HG03139 (cell line): ENCODE data around the gene SPTB.

Experiments used
- ATAC-seq: cut with Tn5 transposase; IDR thresholded peaks from one replicate; pipeline ENCODE4 v1.9.1; 2021; ENCODE audit not compliant: unreplicated experiment

The SPTB gene

DNA sequence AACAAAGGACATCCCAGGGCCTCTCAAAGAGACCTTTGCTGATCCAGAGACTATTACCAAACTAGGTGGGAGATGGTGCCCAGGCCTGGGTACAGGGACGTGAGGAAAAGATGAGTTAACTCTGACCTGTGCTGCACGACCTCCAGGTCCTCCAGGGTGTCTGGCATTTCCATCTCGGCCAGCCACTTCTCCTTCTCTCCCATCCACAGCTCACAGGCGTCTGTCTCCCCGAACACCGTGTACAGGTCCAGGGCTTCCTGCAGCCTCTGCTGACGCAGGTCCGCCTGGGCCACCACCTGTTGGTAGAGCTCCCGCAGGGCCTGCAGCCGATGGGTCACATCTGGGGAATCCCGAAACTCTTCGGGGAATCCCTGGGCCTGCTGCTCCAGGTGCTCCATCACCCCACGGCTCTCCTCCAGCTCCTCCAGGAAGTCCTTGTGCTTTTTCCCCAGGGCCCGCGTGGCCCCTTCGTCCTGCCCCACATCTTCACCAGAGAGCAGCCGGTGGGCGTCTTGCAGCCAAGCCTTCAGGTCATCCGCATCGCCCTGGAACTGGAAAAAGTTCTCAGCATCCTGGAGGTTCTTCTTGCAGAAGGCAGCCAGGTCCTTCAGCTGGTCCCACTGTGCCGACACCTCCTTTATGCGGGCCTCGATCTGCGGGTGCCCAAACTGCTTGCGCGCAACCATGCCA, 86.7 kb downstream of the SPTB start:
- no peak for ATAC-seq

DNA sequence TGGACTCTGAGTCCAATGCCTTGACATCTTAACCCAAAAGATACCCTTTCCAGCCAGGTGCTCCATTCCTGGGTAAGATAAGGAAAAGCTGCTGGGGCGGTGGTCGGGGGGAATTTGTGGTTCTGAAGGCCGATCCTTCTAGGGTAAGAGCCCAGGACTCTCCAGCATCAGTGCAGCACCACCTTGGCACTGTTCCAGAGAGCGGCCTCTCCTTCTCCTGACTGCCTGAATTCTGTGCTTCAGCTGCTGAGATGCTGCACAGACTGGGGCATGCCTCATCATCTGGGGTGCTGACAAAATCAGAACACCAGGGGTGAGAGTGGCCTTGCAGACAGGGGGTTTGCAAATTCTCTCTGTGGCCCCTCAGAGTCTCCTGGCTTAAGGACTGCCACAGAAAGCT, 87.5 kb downstream of the SPTB start:
- no peak for ATAC-seq

DNA sequence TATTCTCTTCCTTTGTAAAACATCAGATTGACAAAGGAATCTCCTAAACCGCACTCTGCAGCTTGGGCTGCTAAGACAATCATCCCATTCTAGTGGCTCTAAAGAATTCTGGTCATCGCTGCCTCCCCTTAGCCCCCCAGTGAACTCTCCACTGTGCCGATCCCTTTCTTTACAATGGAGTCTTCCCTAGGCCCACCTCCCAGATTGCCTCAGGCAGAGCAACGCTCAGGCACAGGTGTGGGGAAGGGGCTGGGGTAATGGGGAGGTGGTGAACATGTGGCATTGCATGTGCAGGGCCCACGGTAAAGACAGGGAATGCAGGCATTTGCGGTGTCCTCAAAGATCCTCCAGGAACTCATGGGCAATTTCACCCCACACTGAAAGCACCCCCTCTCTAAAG, 89.2 kb downstream of the SPTB start:
- no peak for ATAC-seq

DNA sequence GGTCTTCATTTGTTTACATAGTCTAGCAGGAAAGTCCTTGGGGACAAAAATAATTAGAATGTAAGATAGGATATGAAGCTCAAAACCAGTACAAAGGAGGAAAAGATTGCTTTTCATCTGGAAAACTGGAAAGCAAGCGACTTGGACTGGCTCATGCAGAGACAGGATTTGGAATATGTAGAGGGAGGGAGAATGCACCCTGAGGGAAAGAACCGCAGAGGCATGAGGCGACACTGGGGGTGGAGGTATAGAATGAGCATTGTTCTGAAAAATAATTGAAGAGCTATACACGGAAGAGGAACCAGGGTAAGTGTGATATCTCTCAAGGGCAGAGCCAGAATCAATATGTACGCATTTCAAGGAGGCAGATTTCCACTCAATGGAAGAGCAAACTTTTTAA, 90.0 kb downstream of the SPTB start:
- no peak for ATAC-seq

DNA sequence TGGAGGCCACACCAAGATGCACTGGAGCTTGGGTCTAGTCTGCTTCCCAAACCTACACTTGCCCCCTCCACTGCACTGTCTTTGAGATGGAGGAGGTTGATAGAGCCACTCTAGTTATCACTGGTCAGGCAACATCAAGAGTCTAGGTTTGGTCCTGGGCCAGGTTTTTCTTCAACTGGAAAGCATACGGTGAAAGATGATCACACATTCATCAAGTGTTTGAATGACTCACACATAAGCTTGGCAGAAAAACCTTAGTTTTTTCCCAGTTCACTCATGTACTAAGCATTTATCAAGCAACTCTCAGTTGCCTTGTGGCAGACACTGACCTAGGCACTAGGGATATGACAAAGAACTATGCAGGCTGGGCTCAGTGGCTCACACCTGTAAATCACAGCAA, 91.0 kb downstream of the SPTB start:
- ATAC-seq: no peak

DNA sequence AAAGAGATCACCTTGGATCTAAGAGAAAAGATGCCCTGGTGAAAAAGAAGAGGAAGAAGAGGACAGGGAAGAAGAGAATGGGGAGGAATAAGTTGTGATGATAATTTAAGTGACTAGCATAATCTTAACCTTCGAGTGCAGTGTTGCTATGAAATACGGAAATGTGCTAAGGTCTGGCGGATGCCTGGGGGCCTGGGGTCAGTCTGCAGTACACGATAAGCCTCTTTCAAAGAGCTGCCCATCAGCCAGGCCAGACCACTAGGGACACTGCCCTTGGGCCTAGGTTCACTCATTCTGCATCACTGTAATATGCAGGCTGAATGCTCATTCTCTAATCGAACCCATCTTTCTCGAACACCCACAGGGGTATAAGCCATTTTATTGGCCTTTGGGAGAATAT, 92.1 kb downstream of the SPTB start:
- ATAC-seq: no peak

DNA sequence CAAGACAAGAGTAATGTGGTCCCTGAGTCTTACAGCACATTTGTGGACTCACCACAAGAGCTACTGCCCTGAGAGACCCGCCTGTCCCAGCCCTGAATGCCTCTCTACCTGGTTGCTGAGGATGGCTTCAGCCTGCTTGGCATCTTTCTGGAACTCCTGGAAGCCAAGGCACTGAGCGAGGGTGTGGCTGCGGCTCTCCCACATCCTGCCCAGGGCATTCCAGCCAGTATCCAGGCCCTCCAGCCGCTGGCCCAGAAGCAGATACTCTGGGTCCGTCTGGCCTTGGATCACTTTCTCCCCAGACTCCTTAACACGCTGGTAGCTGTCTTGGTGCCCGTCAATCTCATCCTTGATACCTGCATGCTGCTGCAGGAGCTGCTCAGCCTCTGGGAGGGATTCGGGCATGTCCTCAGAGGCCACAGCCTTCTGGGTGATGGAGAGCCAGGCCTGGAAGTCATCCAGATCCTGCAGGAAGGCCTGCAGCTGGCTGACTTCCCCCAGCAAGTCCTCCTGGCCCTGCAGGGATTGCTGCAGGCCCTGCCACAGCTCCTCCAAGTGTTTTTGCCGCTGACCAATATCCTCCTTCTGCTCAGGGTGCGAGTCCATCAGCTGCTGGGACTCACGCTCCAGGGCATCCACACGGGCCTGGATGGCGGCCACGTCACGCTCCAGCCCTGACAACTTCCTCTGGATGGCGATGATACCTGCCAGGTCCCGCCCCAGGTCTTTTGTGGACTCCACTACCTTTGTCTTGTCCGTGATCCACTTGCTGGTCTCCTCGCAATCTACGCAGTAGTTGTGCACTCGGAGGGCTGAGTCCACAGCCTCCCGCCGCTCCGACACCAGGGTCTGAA, 93.2 kb downstream of the SPTB start:
- ATAC-seq: no peak

DNA sequence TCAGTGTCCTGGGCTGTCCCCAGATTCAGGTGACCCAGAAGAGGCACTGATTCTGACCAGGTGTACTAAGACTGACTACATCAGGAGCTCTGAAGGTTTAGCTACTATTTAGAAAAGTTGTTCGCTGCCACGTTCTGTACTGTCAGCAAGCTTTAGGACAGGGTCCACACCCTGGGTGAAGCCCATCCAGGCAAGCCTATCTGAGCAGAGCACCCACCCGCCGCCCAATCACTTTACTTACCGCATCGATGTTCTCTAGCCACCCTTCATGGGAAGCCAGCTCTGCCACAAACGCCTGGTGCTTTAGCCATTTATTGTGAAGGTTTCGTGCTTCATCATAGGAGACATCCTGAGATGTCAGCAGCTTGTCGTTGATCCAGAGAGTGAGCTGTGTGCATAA, 95.7 kb downstream of the SPTB start:
- no peak for ATAC-seq

DNA sequence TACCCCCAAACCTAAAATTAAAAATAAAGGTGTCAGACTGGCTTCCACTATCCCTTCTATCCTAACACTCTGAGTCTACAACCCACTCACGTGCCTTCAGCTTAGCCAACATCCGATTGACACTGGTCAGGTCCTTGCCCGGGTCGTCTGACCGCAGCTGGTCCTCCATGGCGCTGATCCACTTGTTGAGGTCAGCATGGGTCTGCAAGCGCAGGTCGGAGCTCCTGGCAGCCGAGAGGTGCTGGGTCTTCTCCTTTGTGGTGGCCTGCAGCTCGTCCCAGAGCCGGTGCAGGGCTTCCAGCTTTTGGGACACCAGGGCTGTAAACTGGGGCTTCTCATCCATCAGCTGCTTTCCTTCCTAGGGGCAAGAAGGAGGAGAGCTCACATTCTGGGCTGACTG, 97.5 kb downstream of the SPTB start:
- no peak for ATAC-seq

DNA sequence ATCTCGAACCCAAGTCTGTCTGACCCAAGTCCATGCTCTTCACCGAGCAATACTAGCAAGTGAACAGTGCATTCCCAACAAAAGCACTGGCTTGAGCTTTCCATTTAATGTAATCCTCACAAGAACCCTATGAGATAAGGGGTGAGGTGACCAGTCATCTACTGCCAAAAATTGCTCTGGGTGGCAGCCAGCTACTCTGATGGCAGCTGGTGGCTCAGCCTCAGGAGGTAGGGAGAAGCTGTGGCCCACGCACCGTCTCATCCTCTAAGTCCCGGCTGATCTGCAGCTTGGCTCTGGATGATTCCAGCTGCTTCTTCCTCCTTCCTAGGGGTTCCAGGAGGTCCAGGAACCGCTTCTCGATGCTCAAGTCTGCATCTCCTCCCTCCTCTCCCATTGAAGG, 100.2 kb downstream of the SPTB start:
- no peak for ATAC-seq

DNA sequence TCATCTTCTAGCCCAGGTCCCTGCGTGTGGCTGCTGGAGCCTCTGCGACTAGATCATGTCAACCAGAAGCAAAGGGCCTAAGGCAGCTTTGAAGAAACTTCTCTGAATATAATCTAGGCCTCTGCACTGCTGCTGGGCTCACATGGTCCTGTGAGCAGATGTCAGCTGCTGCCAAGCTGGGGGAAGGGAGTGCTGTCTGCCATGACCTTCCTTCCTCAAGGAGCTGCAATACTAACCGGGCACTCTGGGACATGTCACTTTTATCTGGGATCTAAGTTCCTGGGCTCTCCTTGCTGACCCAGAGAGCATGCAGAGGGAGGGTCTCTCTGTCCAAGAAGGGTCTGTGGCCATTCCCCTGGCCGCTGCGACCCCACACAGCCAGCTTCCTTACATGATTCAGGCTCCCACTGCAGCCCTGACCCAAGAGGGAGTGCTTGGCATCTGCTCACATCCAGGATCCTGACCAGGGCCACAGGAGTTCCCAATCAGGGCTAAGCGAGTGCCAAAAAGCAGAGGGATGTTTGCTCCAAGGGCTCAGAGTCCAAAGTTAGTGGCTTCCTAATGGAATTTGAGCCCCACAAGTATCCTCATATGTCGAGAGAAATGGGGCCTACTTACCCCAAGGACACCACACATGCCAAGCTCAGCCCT, 101.5 kb downstream of the SPTB start:
- ATAC-seq: no peak

DNA sequence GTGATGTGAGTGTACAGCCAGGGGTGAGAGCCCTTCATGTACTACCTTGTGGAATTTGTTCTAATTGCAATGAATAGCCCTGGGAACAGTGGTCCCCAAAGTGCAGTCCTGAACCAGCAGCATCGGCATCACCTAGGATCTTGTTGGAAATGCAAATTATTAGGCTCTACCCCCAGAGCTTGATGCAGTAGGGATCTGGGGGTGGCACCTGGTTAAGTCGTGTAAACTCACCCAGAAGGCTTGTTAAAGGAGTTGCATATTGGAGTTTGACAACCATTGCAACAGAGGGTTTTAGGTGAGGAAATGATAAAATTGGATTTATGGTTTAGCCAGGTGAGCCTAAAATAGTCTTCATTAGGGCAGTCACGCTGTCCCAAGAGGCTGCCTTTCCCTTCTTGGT, 102.2 kb downstream of the SPTB start:
- no peak for ATAC-seq

DNA sequence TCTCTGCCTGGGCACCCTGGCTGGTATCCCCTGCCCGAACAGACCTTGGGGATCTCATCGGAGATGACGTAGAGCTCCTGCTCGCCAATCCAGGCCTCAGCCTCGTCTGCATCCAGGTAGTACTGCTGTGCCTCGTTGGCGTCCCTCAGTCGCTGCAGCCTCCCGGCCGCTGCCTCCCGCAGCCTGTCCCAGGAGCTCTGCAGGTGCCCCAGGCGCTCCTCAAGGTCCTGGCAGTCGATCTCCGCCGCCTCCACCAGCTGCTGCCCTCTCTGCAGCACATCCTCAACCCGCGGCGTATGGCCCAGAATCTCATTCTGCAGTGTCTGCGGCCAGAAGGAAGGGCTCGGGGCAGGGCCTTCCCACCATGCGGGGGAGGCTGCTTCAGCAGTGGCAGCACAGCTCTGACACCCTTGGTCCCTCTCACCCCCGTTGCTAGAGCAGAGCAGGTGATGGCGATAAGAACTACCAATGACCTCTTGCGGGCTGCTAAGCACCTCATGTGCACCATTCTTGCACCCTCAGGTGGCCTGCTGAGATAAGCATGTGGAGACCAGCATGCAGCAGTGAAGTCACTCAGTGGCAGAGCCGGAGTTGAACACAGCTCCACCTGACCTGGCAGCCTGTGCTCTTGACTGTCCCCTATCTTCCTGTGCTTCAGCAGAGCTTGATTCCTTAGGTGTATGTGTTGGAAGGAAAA, 104.5 kb downstream of the SPTB start:
- ATAC-seq: no peak

DNA sequence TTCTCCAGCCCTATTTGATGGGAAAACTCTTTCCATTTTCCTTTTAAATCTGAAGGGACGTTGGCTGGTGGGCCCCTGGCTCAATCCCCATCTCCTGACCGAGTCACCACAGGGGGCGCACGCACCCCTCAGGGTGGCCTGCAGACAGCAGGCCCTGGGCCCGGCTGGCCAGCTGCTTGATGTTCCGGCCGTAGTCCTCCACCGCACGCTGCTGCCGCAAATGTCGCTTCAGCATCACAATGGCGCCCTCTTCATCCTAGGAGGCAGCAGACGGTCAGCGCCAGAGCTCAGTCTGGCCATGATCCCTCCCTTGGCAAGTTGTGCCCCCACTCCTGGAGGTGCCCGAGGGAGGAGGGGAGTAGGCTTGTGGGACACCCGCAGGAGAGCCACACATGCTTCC, 105.4 kb downstream of the SPTB start:
- no peak for ATAC-seq

DNA sequence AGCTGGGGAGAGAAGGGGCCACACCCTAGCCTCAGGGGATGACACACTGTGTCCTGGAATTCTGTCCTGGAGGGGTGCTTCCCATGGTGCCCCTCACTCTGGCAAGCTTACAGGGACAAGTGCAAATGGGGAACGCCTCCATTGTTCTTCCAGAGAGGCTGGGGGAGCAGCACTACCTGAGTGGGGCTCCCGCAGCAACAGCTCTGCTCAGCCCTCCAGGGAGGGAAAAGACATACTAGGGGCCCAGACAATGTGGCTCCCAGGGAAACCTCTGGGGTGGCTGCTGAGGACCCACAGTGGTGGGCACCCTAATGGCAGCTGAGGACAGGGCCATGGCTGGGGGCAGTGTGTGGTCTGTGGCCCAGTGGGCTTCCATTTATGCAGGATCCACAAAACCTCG, 106.1 kb downstream of the SPTB start:
- no peak for ATAC-seq

DNA sequence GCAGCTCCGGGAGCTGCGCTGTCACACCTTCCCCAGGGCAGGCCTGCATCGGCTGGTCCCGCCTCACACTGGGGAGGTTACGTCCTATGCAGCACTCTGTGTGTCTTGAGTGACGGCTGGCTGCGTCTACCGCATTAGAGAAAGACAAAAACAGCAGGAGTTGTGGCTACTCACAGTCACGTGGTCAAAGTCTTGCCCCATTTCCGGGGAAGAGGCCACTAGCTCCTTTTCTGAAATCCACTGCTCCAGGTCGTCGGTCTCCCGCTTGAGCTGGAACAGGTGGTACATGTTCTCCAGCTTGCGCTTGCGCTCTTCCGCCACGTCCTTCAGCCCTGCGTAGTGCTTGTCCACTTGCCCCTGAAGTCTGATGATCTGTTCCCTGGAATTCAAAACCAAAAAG, 106.7 kb downstream of the SPTB start:
- ATAC-seq: no peak

DNA sequence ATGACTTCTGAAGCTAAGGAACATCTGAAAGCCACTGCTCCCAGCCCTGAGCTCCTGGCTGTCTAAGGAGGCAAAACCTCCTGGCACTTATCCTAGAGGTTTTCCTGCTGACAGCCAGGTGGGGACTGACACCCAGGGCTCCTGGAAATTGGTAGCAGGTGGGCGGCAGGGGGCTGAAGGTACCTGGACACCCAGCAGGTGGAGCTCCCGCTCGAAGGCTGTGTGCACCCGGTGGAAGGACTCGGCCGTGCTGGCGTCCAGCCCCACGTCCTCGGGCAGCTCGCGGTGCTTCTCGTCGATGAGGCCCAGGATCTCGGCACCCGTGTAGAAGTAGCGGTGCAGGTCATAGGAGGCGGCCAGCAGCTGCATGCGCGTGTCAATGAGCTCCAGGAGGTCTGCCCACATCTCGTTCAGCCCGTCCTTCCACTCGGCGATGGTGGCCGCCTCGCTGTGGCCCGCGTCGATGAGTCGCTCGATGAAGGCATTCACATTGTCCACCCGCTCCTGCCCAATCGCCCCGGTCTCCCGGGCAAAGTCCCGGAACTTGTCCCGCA, 107.2 kb downstream of the SPTB start:
- no peak for ATAC-seq

DNA sequence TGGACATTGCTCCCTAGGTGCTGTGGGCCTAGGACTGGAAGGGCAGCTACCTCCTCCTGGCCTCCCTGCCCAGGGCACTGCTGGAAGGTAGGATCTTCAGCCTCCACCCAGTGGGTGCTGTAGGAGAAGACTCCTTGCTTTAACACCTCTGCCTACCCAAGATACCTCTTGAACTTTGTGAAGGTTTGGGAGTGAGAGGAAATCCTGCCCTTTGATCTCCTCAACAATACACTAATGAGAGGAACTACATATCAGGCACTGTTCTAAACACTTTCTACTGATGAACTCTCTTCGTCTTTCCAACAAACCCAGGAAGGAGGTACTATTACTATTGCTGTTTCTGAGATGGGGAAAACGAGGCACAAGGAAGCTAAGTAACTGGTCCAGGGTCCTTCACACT, 108.5 kb downstream of the SPTB start:
- no peak for ATAC-seq

DNA sequence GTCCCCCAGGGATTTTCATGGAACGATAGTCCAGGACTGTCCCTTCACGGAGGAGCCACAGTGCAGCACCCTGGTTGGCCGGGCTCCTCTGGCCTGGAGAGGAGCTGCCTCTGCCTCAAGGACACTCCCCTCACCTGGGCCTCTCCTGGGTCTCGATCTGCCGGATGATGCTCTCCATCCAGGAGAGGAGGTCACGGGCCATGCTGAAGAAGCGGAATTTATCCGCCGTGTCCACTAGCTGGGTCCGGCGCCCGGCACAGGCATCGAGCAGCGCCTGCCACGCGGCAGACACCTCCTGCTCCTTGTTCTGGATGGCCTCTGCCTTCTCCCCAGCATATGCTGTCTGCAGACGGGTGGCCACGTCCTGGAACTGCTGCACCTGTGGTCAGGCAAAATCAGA, 109.0 kb downstream of the SPTB start:
- ATAC-seq: no peak

DNA sequence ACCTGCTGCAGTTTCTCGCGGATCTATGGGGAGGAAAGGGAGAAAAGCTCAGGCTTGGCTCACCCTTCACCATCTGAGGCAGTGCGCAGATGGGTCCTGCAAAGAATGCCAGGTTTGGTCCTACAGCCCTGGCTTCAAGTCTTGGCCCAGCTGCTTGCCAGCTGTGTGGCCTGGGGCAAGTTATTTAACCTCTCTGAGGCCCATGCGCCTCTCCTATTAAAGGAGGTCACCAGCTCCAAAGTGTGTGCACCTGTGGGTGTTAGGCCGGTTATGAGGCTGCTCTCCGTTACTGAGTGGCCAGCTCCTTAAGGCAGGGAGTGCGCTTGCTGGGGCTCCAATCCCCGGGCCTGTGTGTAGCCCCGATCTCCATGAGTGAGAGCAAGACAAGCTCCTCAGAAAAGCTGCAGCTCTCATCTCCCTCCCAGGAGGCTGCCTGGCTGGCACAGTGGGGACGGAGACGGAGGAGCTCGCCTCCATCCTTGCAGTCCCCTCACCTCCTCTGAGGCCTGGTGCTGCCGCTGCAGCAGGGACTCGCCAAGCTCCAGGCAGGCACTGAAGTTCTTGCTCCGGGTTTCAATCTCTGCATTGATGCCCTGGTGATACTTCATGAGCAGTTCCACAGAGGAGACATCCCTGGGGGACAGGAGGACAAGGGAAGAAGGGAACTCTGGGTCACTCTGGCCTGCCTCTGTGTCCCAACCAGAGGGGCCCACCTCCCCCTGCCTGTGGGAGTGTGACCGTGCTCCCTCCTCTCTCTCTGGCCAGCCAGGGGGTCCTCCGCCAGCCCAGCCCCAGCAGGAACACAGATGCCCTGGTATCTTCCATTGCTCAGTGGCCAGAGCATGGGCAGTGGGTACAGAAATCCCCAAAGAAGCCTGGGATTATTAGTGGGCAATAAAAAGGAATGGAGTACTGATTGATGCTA, 110.3 kb downstream of the SPTB start:
- ATAC-seq: no peak
